Thymus (tissue), 11 donors: Measurements from ENCODE around the gene PDGFC. TPM values are rescaled to one million over a fixed set of nuclear protein-coding genes. Genes with fewer than 3 reads are reported as not detected.
A peak's percentile ranks its signal among the peaks of the same experiment; 100 is the strongest.

Experiments
- DNase-seq, 9 donors: peaks; one replicate each; pipeline ENCODE4 v3.0.0-alpha.2; 2013; ENCODE audit warnings: low spot score in 9 of 9, low read depth in 6 of 9, missing footprints in 1 of 9
- H3K27ac ChIP-seq, 2 donors: one replicate each; pipeline ENCODE4 v1.5.1; 2013; ENCODE audit warnings: control low read depth in 1 of 2, low read depth in 1 of 2, low read length in 1 of 2, mild to moderate bottlenecking in 1 of 2, moderate library complexity in 1 of 2
- H3K27me3 ChIP-seq, 2 donors: one replicate each; pipeline ENCODE4 v1.5.1; 2013; ENCODE audit warnings: low read length in 1 of 2; ENCODE audit not compliant: control insufficient read depth in 2 of 2, insufficient read depth in 1 of 2
- H3K36me3 ChIP-seq, 2 donors: one replicate each; pipeline ENCODE4 v1.5.1; 2013; ENCODE audit warnings: low read length in 1 of 2, mild to moderate bottlenecking in 1 of 2, moderate library complexity in 1 of 2; ENCODE audit not compliant: control insufficient read depth in 2 of 2, insufficient read depth in 2 of 2
- H3K4me1 ChIP-seq, 2 donors: one replicate each; pipeline ENCODE4 v1.5.1; 2013; ENCODE audit warnings: low read length in 2 of 2; ENCODE audit not compliant: control insufficient read depth in 2 of 2, insufficient read depth in 2 of 2
- H3K4me3 ChIP-seq, 2 donors: one replicate each; pipeline ENCODE4 v1.5.1; 2013; ENCODE audit warnings: low read length in 2 of 2, control low read depth in 1 of 2, mild to moderate bottlenecking in 1 of 2
- H3K9me3 ChIP-seq, 2 donors: one replicate each; pipeline ENCODE4 v1.5.1; 2013; ENCODE audit warnings: low read length in 1 of 2, mild to moderate bottlenecking in 1 of 2; ENCODE audit not compliant: control insufficient read depth in 2 of 2, insufficient read depth in 1 of 2
- WGBS: extraction: QIAGEN DNeasy Blood & Tissue Kit; methylation state at CpG from one replicate; pipeline ENCODE4 v1.1.7; 2013; 5-methylcytosine and 5-hydroxymethylcytosine counted together
- polyA plus RNA-seq: library from polyadenylated mRNA; stranded (reverse); fragments of 200-250 nt; gene quantifications from one replicate; pipeline ENCODE4 v1.2.3, GENCODE V29; 2013
- total RNA-seq: library from RNA; stranded (reverse); fragments of 120-200 nt; gene quantifications from one replicate; pipeline ENCODE4 v1.2.4, GENCODE V29; 2013
- donor health status: healthy.

Gene PDGFC
- total and polyA plus RNA-seq, 2 donors = 11.0 to 13.1 TPM

- peaks cover 0 to 25% of the 10 kb centered on the region in 2 donors for H3K4me1 ChIP-seq
- peaks cover 20 to 43% of the 10 kb centered on the region in 2 donors for H3K27me3 ChIP-seq
- H3K9me3 ChIP-seq = no peaks in the 10 kb centered on the region
- H3K36me3 ChIP-seq = no peaks in the 10 kb centered on the region
- 4% methylated on average over 2 of the region's 2 CpGs for WGBS
- no peak for DNase-seq
- peak overlapping the region; percentile 12 to 42 for H3K4me3 ChIP-seq
- H3K27ac ChIP-seq = no peak overlapping the region
These were observed 1.7 kb downstream of the PDGFC start for GRCh38 chr4:156969911-156970310.

- Histone ChIP-seq H3K27me3 (peaks cover 20 to 43% of the 10 kb centered on the region in 2 donors), H3K4me3 (no peak overlapping the region), H3K4me1 (peaks cover 0 to 25% of the 10 kb centered on the region in 2 donors), H3K27ac (no peak overlapping the region), H3K36me3 (no peaks in the 10 kb centered on the region), H3K9me3 (no peaks in the 10 kb centered on the region)
- 52% methylated on average over 3 of the region's 3 CpGs for WGBS
- DNase-seq = peak in 2 of 9 donors; percentile 9 to 28
These were observed 2.5 kb downstream of the PDGFC start for GRCh38 chr4:156969101-156969500.

- no peaks in the 10 kb centered on the region for H3K9me3 ChIP-seq
- H3K4me3 ChIP-seq = no peak overlapping the region
- no peaks in the 10 kb centered on the region for H3K36me3 ChIP-seq
- 10% methylated on average over 2 of the region's 2 CpGs for WGBS
- peak; percentile 26 to 85 (median 57) for DNase-seq
- H3K27ac ChIP-seq = no peak overlapping the region
- peaks cover 0 to 25% of the 10 kb centered on the region in 2 donors for H3K4me1 ChIP-seq
- H3K27me3 ChIP-seq = peaks cover 20 to 43% of the 10 kb centered on the region in 2 donors
These were observed 3.1 kb downstream of the PDGFC start for GRCh38 chr4:156968479-156968984.

- peaks cover 0 to 18% of the 10 kb centered on the region in 2 donors for H3K4me1 ChIP-seq
- peaks cover 17 to 32% of the 10 kb centered on the region in 2 donors for H3K27me3 ChIP-seq
- 93% methylated on average over 2 of the region's 2 CpGs for WGBS
These were observed 4.8 kb downstream of the PDGFC start for GRCh38 chr4:156966836-156967235.

GRCh38 chr4:156963419-156963818 is 8.2 kb downstream of the PDGFC start:
- no peak overlapping the region for H3K27ac ChIP-seq
- WGBS = 91% methylated on average over 3 of the region's 3 CpGs

More at GRCh38 chr4:156966836-156967235, 4.8 kb downstream of the PDGFC start:
- DNase-seq = no peak
- Histone ChIP-seq H3K9me3 (no peaks in the 10 kb centered on the region), H3K36me3 (no peaks in the 10 kb centered on the region), H3K4me3 (no peak overlapping the region), H3K27ac (no peak overlapping the region)

GRCh38 chr4:156962528-156962974 is 9.0 kb downstream of the PDGFC start:
- no peaks in the 10 kb centered on the region for H3K9me3 ChIP-seq
- no peaks in the 10 kb centered on the region for H3K27me3 ChIP-seq
- no peaks in the 10 kb centered on the region for H3K36me3 ChIP-seq
- no peaks in the 10 kb centered on the region for H3K4me1 ChIP-seq
- no peak for DNase-seq
- 86% methylated on average over 3 of the region's 3 CpGs for WGBS
- no peak overlapping the region for H3K27ac ChIP-seq
- no peak overlapping the region for H3K4me3 ChIP-seq

More at GRCh38 chr4:156963419-156963818, 8.2 kb downstream of the PDGFC start:
- no peaks in the 10 kb centered on the region for H3K9me3 ChIP-seq
- no peaks in the 10 kb centered on the region for H3K27me3 ChIP-seq
- DNase-seq = no peak
- no peak overlapping the region for H3K4me3 ChIP-seq
- H3K36me3 ChIP-seq = no peaks in the 10 kb centered on the region
- no peaks in the 10 kb centered on the region for H3K4me1 ChIP-seq

- DNase-seq = no peak
- no peaks in the 10 kb centered on the region for H3K9me3 ChIP-seq
- no peaks in the 10 kb centered on the region for H3K4me1 ChIP-seq
- H3K36me3 ChIP-seq = no peaks in the 10 kb centered on the region
- H3K27ac ChIP-seq = no peak overlapping the region
- H3K27me3 ChIP-seq = no peaks in the 10 kb centered on the region
- no peak overlapping the region for H3K4me3 ChIP-seq
- WGBS = 73% methylated on average over 3 of the region's 3 CpGs
These were observed 9.6 kb downstream of the PDGFC start for GRCh38 chr4:156962058-156962358.

GRCh38 chr4:156961196-156962057 is 10.2 kb downstream of the PDGFC start:
- Histone ChIP-seq H3K4me1 (no peaks in the 10 kb centered on the region), H3K9me3 (no peaks in the 10 kb centered on the region), H3K4me3 (no peak overlapping the region), H3K27me3 (no peaks in the 10 kb centered on the region), H3K27ac (no peak overlapping the region), H3K36me3 (no peaks in the 10 kb centered on the region)
- DNase-seq = no peak
- 94% methylated on average over 9 of the region's 9 CpGs for WGBS

- Histone ChIP-seq H3K36me3 (no peaks in the 10 kb centered on the region), H3K27me3 (no peaks in the 10 kb centered on the region), H3K27ac (no peak overlapping the region), H3K9me3 (no peaks in the 10 kb centered on the region), H3K4me3 (no peak overlapping the region), H3K4me1 (no peaks in the 10 kb centered on the region)
- WGBS = 89% methylated on average over 3 of the region's 3 CpGs
- no peak for DNase-seq
These were observed 12.3 kb downstream of the PDGFC start for GRCh38 chr4:156959298-156959702.
